Cerebellar nuclear complex (tissue), 1 donor: ENCODE results near the gene OSBPL5.
A peak's percentile ranks its signal among the peaks of the same experiment; 100 is the strongest.

Source experiments
- DNase-seq, 2 experiments: peaks; one replicate each; lab custom pipeline; 2025; lab: John Stamatoyannopoulos, UW

OSBPL5 gene

DNA sequence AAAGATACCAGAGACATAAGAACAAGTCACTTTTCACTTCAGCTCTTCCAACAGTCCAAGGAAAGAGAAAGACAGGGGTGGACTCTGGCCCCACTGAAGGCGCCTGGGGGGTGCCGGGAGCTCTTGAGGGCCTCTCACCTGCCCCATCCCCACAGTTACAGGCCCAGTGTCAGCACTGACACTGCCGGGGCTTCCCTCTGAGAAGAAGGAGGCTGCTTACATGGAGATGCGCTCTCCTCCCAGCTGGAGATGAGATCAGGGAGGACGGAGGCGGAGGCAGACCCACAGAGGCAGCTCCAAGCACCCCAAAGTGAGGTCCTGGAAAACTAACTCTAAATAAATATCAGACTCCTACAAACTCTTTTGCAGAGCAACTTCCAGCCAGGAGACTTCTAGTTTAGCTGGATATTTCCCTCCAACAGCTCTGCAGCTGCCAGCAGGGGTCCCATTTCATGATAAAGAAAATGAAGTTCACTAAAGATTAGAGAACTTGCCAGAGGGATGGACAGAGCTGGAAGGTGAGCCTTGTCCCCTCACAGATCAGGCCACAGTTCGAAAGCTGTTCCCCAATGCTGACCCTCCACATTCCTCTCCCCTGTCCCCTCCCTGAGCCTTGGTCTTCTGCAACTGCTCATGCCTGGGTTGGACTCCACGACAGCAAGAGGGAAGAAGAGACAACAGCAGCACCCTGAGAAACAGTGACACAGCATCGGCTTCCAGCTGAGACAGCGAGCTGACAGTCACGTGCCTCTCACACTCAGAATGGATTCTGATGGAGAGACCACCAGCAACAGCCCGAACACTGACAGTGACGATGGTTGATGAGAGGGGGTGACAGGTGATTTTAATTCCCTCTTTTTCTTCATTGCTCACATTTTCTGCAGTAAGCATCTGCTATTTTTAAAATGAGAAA, 113.7 kb downstream of the OSBPL5 start:
- DNase-seq, result no peak

GRCh38 chr11:3050386-3051195, 114.5 kb downstream of the OSBPL5 start:
- DNase-seq, result no peak

DNA sequence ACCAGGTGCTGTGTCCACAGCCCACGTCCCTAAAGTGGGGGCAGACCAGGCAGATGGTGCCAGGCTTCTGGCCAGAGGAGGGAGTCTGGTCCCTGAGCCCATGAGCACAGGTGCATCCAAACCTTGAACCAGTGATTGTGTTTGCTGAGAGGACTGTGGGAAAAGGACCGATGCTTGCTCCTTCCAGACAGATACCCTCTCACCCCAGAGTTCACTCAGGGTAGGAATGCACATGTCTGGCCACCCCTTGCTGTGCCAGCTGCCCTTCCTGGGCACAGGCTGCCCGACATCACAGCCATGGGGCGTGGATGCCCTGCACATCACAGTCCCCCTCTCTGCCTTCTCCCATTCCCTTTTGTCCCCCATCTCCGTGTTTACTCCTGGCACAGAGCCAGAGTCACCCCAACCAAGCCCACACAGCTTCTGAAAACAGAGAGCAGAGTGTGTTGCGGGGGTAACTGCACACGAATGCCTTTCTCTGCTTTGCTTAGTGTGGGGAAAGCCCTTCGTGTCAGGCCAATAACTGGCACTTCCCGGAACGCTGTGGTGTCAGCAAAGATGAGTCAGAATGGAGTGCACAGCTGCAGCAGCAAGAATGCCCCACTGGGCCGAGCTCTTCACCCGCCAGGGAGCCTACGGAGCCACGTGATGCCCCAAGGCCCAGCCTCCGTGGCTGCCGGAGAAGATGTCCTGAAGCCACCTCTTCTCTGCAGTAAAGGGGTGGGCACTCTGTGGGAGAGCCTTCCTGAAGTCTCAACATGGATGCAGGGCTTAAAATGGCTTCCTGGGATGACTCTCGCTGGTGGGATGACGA, 115.5 kb downstream of the OSBPL5 start:
- DNase-seq, result no peak

- DNase-seq, result no peak
These were observed 117.5 kb downstream of the OSBPL5 start for GRCh38 chr11:3047637-3048036.

- DNase-seq, result no peak
These were observed 118.5 kb downstream of the OSBPL5 start for GRCh38 chr11:3046641-3047040.

DNA sequence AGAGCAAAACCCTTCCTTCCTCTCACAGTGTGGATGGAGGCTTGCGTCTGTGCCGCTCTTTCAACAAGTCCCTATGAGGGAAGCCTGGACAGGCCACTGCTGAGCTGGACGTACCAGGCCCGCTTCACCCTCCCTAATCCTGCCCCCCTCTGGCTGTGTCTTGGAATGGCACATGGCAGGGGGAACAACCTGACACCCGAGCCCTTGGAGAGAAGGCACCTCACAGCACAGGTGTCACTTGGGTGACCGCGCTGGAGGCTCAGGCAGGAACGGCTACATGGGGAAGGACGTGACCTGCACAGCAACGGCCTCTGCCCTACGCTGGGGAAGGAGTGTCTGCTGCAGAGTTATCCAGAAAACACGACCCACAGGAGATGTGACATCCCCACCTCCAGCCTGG, 118.9 kb downstream of the OSBPL5 start:
- no peak for DNase-seq

GRCh38 chr11:3044915-3045314, 120.2 kb downstream of the OSBPL5 start:
- no peak for DNase-seq

DNA sequence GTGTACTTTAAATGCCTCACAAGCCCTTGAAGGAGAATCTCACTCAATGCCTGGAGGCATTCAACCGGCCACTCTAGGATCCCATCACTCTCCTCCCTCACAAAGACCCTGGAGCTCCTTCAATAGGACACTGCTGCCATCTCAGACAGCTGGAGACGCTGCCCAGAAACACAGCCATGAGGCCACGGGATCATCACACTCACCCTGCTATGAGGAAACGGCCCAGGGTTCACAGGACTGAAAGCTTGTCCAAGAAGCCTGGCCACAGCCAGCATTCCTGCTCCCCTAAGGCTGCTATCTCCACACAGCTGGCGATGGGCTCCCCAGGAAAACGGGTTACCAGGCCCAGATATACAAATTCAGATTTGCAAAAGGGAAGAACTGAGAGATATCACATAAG, 121.1 kb downstream of the OSBPL5 start:
- DNase-seq, result no peak

- DNase-seq, result peak; percentile 66 to 78
These were observed 121.7 kb downstream of the OSBPL5 start for GRCh38 chr11:3043315-3043871.

DNA sequence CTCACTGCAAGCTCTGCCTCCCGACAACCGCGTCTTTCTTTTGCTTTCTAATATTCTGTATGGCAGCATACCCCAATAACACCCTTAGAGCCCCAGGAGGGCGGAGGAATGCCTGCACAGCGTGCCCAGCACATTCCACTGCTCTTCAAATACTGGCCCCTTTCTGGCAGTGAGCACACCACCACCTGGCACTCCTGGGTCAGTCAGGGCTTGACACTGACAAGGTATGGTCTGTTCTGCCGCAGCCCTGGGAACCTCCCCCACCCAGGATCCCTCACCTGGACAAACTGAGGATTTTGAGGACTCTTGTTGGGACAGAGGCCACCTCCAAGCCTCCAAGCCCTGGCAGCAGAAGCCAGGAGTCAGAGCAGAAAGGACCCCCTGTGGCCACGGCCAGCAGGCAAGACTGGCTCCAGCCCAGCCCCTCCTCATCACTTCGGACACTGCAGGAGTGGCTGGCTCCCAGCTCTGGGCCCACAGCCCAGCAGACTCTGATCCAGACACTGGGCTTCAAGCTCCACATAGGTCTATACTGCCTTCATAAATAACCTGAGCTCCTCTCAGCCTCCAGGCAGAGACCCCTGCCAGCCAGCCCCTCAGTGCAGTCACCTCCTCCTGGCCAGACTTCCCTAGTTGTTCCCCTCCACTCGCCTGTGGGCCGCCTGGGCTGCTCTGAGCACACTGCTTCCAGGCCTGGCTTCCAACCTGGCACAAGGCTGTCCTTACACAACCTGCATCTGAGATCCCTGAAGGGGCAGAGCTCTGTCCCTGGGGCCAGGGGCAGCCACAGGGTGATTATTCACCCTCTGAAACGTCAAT, 122.4 kb downstream of the OSBPL5 start:
- DNase-seq, result peak in 1 of 2 experiments; percentile 62

- DNase-seq, result no peak
These were observed 123.2 kb downstream of the OSBPL5 start for GRCh38 chr11:3041699-3042441.

GRCh38 chr11:3040881-3041280, 124.2 kb downstream of the OSBPL5 start:
- DNase-seq, result no peak

GRCh38 chr11:3037945-3038271, 127.2 kb downstream of the OSBPL5 start:
- no peak for DNase-seq
